ENCODE data around the gene PDE4B.

The PDE4B gene

GRCh38 chr1:66172272-66172671 is 379.6 kb downstream of the PDE4B start:
- Histone ChIP-seq H3K27me3 (ENCODE audit: insufficient read depth, low read length, poor library complexity, severe bottlenecking) (no peaks in the 10 kb centered on the region), H3K4me1 (ENCODE audit: insufficient read depth, low read length, poor library complexity, severe bottlenecking) (peaks cover 22% of the 10 kb centered on the region)
- no peak for TF ChIP-seq EZH2phosphoT487 (IDR thresholded peaks at IDR 0.05; ENCODE audit: borderline replicate concordance)
- TF ChIP-seq CTCF (conservative IDR thresholded peaks at IDR 0.05; ENCODE audit: low read length) = no peak

GRCh38 chr1:66175098-66175497 is 382.4 kb downstream of the PDE4B start:
- no peak overlapping the region for H2AFZ ChIP-seq (ENCODE audit: low read length)
- H3K27me3 ChIP-seq (ENCODE audit: insufficient read depth, low read length, poor library complexity, severe bottlenecking) = no peaks in the 10 kb centered on the region
- H3K79me2 ChIP-seq (ENCODE audit: insufficient read depth, low read length) = no peaks in the 10 kb centered on the region
- TF ChIP-seq EZH2phosphoT487 (IDR thresholded peaks at IDR 0.05; ENCODE audit: borderline replicate concordance) (no peak), CTCF (conservative IDR thresholded peaks at IDR 0.05; ENCODE audit: low read length) (no peak)
- no peaks in the 10 kb centered on the region for H3K9me2 ChIP-seq (replicated peaks; ENCODE audit: low read depth, low read length)
- H3F3A ChIP-seq (ENCODE audit: low read depth) = no peaks in the 10 kb centered on the region
- H3K9ac ChIP-seq (ENCODE audit: low read depth, low read length, poor library complexity, severe bottlenecking) = no peak overlapping the region
- H4K20me1 ChIP-seq (ENCODE audit: insufficient read depth, low read length, poor library complexity, severe bottlenecking) = no peaks in the 10 kb centered on the region
- H3K4me3 ChIP-seq (ENCODE audit: low read length, poor library complexity, severe bottlenecking) = no peak overlapping the region
- H3K36me3 ChIP-seq (ENCODE audit: insufficient read depth, low read length) = no peaks in the 10 kb centered on the region
- H3K4me2 ChIP-seq (ENCODE audit: low read depth, low read length, poor library complexity, severe bottlenecking) = no peak overlapping the region
- no peaks in the 10 kb centered on the region for H3K4me1 ChIP-seq (ENCODE audit: insufficient read depth, low read length, poor library complexity, severe bottlenecking)
- H3K9me3 ChIP-seq (ENCODE audit: insufficient read depth, low read depth, low read length) = no peaks in the 10 kb centered on the region

More at GRCh38 chr1:66172272-66172671, 379.6 kb downstream of the PDE4B start:
- no peak overlapping the region for H3K4me2 ChIP-seq (ENCODE audit: low read depth, low read length, poor library complexity, severe bottlenecking)
- no peak overlapping the region for H3K9ac ChIP-seq (ENCODE audit: low read depth, low read length, poor library complexity, severe bottlenecking)
- H3K9me2 ChIP-seq (replicated peaks; ENCODE audit: low read depth, low read length) = no peaks in the 10 kb centered on the region
- H3F3A ChIP-seq (ENCODE audit: low read depth) = no peaks in the 10 kb centered on the region
- H3K9me3 ChIP-seq (ENCODE audit: insufficient read depth, low read depth, low read length) = no peaks in the 10 kb centered on the region
- no peaks in the 10 kb centered on the region for H4K20me1 ChIP-seq (ENCODE audit: insufficient read depth, low read length, poor library complexity, severe bottlenecking)
- no peak overlapping the region for H2AFZ ChIP-seq (ENCODE audit: low read length)
- H3K36me3 ChIP-seq (ENCODE audit: insufficient read depth, low read length) = no peaks in the 10 kb centered on the region
- no peaks in the 10 kb centered on the region for H3K79me2 ChIP-seq (ENCODE audit: insufficient read depth, low read length)
- no peak overlapping the region for H3K4me3 ChIP-seq (ENCODE audit: low read length, poor library complexity, severe bottlenecking)

GRCh38 chr1:66175581-66175980 is 382.9 kb downstream of the PDE4B start:
- Histone ChIP-seq H2AFZ (ENCODE audit: low read length) (no peak overlapping the region), H3K4me2 (ENCODE audit: low read depth, low read length, poor library complexity, severe bottlenecking) (no peak overlapping the region), H3K9me3 (ENCODE audit: insufficient read depth, low read depth, low read length) (no peaks in the 10 kb centered on the region), H3K9me2 (replicated peaks; ENCODE audit: low read depth, low read length) (no peaks in the 10 kb centered on the region), H4K20me1 (ENCODE audit: insufficient read depth, low read length, poor library complexity, severe bottlenecking) (no peaks in the 10 kb centered on the region), H3K36me3 (ENCODE audit: insufficient read depth, low read length) (no peaks in the 10 kb centered on the region), H3K9ac (ENCODE audit: low read depth, low read length, poor library complexity, severe bottlenecking) (no peak overlapping the region), H3F3A (ENCODE audit: low read depth) (no peaks in the 10 kb centered on the region), H3K4me3 (ENCODE audit: low read length, poor library complexity, severe bottlenecking) (no peak overlapping the region), H3K79me2 (ENCODE audit: insufficient read depth, low read length) (no peaks in the 10 kb centered on the region), H3K27me3 (ENCODE audit: insufficient read depth, low read length, poor library complexity, severe bottlenecking) (no peaks in the 10 kb centered on the region), H3K4me1 (ENCODE audit: insufficient read depth, low read length, poor library complexity, severe bottlenecking) (no peaks in the 10 kb centered on the region)
- TF ChIP-seq CTCF (conservative IDR thresholded peaks at IDR 0.05; ENCODE audit: low read length) (no peak), EZH2phosphoT487 (IDR thresholded peaks at IDR 0.05; ENCODE audit: borderline replicate concordance) (no peak)

All from Loucy (cell line).